ENCODE data around the gene HLA-A. TPM values are rescaled to one million over a fixed set of nuclear protein-coding genes. Genes with fewer than 3 reads are reported as not detected.

Gene HLA-A
- total RNA-seq, 1 donor from 2014 or later = 252 TPM

DNA sequence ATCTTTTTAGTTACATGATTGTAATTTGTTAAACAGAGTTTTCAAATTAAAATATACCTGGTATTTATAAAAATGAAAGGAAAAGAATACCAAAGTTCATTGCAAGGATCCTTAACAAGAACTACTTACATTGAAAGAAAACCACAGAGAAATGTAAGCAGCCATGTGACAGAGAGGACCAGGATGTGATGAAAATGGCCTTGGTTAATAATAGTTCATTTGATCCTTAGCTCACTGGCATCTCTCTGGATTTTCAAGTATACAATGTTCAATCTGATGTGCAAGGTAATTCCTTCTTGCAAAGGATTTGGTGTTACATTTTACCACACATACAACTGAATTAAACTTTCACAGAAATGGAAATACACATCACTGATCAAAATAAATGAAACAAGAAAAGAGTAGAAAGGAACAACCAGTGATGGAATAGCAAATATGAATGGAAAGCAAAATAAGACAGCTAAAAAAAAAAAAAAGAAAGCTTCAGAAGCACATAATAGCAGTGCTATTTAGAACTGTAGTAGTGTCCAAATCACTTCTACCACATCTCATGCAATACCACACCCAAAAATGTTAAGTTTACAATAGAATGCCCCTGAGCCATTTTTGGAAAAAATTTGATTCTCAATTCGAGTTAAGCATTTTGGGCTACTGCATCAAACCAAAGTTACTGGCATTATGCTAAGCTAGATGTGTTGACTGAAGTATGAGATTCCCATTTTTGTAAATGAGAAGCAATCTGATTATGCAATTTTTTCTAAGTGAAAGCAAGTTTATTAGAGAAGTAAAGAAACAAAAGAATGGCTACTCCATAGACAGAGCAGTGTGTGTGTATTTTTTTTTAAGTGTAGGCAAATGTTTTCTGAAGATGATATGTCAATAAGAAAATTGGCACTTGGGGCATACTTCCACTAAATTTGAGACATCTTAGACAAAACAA lies 22.6 kb upstream of the HLA-A start:
- Histone ChIP-seq H3K27me3 (ENCODE audit: low read depth) (no peaks in the 10 kb centered on the region), H3K27ac (replicated peaks) (no peak overlapping the region), H3K9me3 (replicated peaks) (no peaks in the 10 kb centered on the region), H3K4me1 (peaks cover under 1% of the 10 kb centered on the region), H3K36me3 (no peaks in the 10 kb centered on the region), H3K4me3 (no peak overlapping the region)
- no peak for DNase-seq
- intact Hi-C loops (cut with micrococcal nuclease) = no loop called here
- TF ChIP-seq, protein P1, sequence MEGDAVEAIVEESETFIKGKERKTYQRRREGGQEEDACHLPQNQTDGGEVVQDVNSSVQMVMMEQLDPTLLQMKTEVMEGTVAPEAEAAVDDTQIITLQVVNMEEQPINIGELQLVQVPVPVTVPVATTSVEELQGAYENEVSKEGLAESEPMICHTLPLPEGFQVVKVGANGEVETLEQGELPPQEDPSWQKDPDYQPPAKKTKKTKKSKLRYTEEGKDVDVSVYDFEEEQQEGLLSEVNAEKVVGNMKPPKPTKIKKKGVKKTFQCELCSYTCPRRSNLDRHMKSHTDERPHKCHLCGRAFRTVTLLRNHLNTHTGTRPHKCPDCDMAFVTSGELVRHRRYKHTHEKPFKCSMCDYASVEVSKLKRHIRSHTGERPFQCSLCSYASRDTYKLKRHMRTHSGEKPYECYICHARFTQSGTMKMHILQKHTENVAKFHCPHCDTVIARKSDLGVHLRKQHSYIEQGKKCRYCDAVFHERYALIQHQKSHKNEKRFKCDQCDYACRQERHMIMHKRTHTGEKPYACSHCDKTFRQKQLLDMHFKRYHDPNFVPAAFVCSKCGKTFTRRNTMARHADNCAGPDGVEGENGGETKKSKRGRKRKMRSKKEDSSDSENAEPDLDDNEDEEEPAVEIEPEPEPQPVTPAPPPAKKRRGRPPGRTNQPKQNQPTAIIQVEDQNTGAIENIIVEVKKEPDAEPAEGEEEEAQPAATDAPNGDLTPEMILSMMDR (IDR thresholded peaks at IDR 0.05; ENCODE audit: borderline replicate concordance) = no peak

DNA sequence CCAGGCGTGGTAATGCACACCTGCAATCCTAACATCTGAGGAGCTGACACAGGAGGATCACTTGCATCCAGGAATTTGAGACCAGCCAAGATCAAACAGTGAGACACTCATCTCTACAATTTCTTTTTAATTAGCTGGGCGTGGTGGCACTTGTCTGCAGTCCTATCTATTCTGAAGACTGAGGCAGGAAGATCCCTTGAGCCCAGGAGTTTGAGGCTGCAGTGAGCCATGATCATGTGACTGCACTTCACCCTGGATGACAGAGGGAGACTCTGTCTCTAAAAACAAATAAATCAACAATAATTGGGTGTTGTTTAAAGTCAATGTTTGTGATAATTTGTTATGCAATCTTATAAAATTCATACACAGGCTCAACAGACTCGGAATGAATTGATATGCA lies 18.0 kb upstream of the HLA-A start:
- DNase-seq = no peak
- H3K36me3 ChIP-seq = no peaks in the 10 kb centered on the region
- no peaks in the 10 kb centered on the region for H3K27me3 ChIP-seq (ENCODE audit: low read depth)
- no peaks in the 10 kb centered on the region for H3K9me3 ChIP-seq (replicated peaks)
- TF ChIP-seq, protein P1 (IDR thresholded peaks at IDR 0.05; ENCODE audit: borderline replicate concordance) = no peak
- peaks cover 12% of the 10 kb centered on the region for H3K4me1 ChIP-seq
- H3K27ac ChIP-seq (replicated peaks) = no peak overlapping the region
- no peak overlapping the region for H3K4me3 ChIP-seq
- intact Hi-C loops (cut with micrococcal nuclease) = no loop called here

DNA sequence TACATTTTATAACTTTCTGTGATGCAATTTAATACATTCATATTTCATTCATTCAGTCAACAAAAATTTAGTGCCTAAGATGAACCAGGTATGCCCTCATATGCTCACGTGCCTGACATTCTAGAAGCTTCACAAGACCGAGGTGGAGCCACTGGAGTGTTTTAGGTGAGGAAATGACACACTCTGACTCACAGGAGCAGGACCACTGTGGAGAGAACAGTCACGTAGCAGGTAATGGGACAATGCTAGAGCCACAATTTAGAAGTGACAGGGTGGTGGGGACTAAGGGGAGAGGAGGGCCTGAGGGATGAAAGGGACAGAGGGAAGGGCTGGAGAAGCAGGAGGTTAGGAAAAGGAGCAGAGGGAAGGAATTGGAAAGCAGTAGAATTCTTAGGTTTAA lies 17.6 kb upstream of the HLA-A start:
- intact Hi-C loops (cut with micrococcal nuclease) = no loop called here
- Histone ChIP-seq H3K9me3 (replicated peaks) (no peaks in the 10 kb centered on the region), H3K27me3 (ENCODE audit: low read depth) (no peaks in the 10 kb centered on the region), H3K4me1 (peaks cover 12% of the 10 kb centered on the region), H3K27ac (replicated peaks) (peak overlapping the region; percentile 95), H3K36me3 (no peaks in the 10 kb centered on the region), H3K4me3 (no peak overlapping the region)
- DNase-seq = no peak
- TF ChIP-seq, protein P1 (IDR thresholded peaks at IDR 0.05; ENCODE audit: borderline replicate concordance) = no peak

DNA sequence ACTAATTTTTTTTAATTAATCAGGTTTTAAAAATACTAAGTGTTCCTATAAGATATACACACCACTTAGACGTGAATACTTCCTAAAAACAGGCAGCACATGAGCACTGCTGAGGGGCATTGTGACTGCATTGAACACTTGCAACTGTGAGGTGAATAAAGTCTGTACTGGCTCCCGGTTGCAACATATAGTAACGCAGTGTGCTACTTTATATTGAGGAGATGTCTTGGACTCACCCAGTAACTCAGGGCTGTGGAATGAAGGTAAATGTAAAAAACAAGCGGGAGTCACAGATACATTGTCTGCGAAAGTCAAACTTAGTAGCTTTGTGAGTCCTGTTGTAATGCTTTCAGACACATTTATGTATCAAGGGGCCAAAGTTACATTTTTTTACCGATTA lies 17.0 kb upstream of the HLA-A start:
- Histone ChIP-seq H3K36me3 (no peaks in the 10 kb centered on the region), H3K9me3 (replicated peaks) (no peaks in the 10 kb centered on the region), H3K4me1 (peaks cover 12% of the 10 kb centered on the region), H3K4me3 (peak overlapping the region; percentile 78), H3K27me3 (ENCODE audit: low read depth) (no peaks in the 10 kb centered on the region), H3K27ac (replicated peaks) (peak overlapping the region; percentile 95)
- DNase-seq = no peak
- TF ChIP-seq, protein P1 (IDR thresholded peaks at IDR 0.05; ENCODE audit: borderline replicate concordance) = no peak
- intact Hi-C loops (cut with micrococcal nuclease) = no loop called here

DNA sequence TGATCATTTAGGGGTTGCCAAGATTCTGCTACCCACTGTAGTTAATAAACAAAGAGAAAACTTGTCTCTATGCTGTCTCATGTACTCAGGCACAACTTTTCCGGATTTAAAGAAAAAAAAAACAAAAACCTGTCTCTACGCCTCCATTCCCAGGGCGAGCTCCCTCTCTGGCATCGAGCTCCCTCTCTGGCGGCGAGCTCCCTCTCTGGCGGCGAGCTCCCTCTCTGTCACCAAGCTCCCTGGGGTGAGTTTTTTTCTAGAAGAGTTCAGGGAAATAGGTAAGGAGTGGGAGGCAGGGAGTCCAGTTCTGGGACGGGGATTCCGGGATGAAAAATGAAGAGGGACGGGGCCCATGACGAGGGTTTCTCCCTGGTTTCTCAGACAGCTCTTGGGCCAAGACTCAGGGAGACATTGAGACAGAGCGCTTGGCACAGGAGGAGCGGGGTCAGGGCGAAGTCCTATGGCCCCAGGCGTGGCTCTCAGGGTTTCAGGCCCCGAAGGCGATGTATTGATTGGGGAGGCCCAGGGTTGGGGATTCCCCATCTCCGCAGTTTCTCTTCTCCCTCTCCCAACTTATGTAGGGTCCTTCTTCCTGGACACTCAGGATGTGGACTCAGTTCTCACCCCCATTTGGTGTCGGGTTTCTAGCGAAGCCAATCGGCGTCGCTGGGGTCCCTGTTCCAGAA lies 16.5 kb upstream of the HLA-A start:
- no peaks in the 10 kb centered on the region for H3K36me3 ChIP-seq
- peak overlapping the region; percentile 78 for H3K4me3 ChIP-seq
- intact Hi-C loops (cut with micrococcal nuclease) = no loop called here
- no peaks in the 10 kb centered on the region for H3K27me3 ChIP-seq (ENCODE audit: low read depth)
- no peaks in the 10 kb centered on the region for H3K9me3 ChIP-seq (replicated peaks)
- H3K27ac ChIP-seq (replicated peaks) = peak overlapping the region; percentile 95
- peak; percentile 20 for DNase-seq
- H3K4me1 ChIP-seq = peaks cover 12% of the 10 kb centered on the region
- TF ChIP-seq, protein P1 (IDR thresholded peaks at IDR 0.05; ENCODE audit: borderline replicate concordance) = no peak

Data from left ventricle myocardium inferior (tissue), 1 donor.